HG03097 (cell line): ENCODE data around the gene HK2.

Source experiments
- ATAC-seq: cut with Tn5 transposase; IDR thresholded peaks from one replicate; pipeline ENCODE4 v1.9.1; 2021; ENCODE audit not compliant: unreplicated experiment, low FRiP score

HK2 gene

DNA sequence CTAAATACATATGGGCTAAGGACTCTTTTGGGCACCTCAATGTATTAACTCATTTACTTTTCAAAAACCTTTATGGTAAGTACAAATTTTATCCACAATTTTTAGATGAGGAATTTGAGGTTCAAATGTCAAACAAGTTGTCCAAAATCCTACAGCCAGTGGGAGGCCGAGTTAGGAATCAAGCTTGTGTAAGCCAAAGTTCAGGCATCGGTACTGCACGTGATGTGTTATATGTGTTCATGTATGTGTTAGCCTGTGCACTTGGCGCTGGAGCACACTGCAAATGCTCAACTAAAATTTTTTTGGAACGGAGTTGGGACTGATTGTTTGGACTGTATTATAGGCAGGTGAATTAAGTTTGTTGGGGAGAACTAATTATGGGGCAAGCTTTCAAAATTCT, 22.7 kb downstream of the HK2 start:
- no peak for ATAC-seq

DNA sequence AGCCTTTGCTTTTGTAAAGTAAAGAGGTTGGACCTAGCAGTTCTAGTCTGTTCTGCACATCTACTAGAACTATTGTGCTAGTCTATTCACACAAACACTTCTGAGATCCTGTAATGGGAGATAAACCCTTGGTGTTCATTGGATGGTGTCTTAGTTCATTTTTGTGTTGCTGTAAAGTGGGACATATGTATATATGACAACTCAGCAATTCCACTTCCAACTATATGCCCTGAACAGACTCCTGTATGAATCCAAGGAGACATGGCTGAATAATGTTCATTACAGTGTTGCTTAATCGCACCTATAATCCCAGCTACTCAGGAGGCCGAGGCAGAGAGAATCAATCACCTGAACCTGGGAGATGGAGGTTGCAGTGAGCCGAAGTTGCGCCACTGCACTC, 23.3 kb downstream of the HK2 start:
- ATAC-seq, result no peak

DNA sequence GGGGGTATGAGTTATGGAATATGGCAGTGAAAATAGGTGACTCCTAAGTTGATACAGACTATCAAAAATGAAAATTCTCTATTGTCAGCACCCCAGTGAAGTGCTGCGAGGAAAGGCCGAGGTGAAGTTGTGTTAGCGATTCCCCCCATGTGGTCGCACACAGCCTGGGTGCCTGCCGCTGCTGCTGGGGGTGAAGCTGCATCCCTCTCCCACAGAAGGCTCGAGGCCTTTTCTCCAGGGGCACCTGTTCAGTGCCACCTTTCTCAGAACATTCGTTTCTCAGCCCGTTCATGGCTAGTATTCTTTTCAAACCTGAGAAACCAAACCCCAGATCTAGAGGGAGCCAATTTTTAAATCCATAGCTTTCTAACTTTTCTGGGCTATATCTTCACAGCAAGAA, 23.8 kb downstream of the HK2 start:
- no peak for ATAC-seq

DNA sequence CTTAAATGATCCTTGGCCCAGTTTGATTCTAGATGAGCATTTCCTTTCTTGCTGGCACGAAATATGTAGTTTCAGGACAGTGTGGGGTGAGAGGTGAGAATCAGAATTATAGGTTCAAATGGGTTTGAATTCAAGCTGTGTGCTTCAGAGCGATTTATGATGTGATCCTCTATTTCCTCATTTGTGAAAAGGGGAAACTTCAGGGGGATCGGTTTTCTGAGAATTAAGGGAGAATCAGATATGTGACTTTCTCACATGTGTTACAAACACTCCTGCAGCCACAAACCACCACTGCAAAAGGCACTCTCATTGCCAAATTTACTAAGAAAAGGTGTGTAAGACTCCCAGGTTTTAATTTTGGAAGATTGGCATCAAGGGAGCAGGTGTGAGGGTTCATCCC, 24.4 kb downstream of the HK2 start:
- no peak for ATAC-seq

DNA sequence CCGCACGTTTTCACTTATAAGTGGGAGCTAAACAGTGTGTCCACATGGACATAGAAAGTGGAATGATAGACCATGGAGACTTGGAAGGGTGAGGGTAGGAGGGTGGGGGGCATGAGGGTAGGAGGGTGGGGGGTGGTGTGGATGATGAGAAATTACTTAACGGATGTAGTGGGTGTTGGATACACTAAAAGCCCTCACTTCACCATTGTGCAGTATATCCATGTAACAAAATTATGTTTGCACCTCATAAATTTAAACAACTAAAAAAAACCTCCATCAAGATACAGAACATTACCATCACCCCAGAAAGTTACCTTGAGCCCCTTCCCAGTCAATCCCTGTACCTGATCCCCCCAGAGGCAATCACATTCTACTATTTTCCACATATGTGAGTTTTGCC, 26.2 kb downstream of the HK2 start:
- no peak for ATAC-seq

DNA sequence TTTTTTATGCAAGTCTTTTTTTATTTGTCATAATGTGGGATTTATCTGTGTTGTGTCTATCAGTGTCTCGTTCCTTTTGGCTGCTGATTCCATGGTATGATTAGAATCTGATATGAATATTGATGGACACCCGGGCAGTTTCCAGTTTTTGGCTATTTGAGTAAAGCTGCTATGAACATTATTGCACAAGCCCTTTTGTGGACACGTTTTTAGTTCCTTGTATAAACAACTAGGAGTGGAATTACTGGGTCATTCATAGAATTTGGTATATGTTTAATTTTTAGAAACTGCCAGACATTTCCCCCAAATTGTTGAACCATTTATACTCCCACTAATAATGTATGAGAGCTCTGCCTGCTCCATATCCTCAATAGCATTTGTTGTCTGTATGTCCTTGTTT, 26.6 kb downstream of the HK2 start:
- ATAC-seq, result no peak

DNA sequence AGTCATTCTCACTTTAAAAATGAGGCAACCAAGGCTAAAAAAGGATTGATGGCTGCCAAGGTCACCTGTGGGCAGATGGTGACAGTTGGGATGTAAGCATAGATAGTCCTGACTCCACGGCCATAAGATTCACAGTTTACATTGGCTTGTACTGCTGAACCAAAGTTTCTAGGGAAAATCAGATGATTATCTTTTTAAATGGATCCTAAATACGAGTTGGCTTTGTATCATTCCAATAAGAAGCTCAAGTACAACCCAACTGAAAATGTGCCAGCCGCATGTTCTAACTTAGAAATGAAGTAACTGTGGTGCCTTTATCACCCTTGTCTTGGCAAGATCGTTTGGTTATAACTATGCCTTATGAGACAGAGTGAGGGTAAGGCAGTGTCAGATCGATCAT, 27.6 kb downstream of the HK2 start:
- ATAC-seq, result no peak

DNA sequence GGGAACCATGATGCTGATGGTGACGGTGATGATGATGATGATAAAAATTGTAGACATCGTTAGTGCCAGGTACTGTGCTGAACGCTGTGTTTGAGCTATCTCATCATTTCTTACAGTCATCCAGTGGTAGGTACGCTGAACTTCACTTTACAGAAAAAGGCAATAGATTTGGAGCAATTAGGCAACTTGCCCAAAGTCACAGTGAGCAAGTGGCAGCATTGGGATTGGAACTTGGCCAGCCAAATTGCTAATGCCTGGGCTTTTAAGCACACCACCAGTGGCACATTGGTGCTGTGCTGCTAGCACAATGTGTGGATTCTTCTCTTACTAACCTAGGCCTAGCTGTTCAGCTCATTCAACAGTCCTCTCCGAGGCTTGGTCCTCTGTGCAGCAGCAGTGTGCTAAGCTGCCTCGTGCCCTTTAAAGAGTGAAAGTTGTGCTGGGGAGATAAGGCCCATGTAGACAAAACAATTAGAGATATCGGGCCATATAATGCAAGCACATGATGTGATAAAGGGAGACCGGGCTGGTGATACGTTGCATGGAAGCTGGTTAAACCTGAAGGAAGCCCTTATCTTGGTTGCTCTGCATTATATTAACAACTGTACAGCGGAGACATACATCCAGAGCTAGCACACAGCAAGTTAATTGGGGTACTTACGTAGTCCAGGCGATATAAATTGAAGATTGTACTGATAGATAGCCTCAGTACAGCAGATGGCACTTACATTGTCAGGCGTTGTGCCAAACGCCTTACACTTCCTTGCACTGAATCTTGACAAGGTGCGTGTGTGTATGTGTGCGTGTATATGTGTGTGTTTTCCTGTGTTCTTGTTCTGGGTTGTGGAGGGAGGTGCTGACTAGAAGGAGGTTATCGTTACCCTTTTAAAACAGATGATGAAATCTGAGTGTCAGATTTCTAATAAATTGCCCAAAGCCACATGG, 28.4 kb downstream of the HK2 start:
- no peak for ATAC-seq

DNA sequence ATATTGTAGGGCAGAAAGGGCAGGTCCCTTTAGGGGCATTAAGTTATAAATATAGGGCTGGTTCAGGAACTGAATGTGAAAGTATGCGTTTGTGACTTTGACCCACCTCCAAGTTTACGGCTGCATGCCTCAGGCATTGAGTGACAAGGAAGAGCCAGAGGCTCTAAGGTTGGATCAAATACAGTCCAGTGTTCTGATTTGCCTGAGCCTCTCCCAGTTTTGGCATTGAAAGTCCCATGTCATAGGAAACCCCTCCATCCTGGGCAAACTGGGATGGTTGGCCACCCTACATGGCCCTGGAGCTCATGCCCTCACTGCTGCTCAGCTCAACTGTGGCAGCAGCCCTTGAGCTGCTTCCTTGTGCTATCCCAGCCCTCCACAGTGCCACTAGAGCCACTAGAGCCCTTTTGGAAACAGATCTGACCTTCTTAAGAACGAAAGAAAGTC, 29.9 kb downstream of the HK2 start:
- no peak for ATAC-seq

DNA sequence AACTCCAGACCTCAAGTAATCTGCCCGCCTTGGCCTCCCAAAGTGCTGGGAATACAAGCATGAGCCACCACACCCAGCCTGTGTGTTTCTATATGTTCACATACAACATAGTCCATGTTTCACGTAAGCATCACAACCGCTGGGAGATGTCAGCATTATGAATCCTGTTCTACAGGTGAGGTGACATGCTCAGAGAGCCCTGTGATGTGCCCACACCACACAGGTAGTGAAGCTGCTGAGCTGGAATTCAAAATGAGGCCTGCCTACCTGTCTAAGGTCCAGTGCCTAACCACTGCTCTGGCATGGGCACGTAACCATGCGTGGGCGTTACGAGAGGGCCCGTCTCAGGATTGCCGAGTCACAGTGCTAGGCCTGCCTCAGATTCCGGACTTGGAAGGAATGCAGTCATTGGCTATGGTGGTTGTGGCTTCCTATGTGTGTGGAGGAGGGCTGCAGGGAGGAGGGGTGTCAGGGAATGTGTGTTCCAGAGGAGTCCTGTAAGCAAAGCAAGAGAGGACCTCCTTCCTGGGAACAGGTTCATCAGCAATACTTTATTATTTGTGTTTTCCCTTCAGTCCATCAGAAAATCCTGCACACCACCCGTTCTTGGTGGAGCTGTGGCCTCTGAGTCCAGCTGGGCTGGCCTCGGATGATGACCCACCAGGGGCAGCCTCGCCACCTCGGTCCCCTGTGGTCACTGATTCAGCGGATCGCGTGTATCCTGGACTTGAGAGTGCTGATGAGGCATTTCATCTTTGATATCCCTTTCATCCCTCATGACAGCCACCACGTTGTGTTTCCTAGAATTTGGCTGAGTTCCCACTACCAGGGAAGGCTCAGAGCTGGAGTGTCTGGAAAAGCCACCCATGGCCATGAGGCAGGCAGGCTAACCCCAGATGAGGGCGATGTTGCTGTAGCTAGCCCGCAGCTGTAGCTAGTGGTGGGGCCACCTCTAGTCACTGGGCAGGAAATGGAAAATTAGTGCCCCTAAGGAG, 31.1 kb downstream of the HK2 start:
- no peak for ATAC-seq

DNA sequence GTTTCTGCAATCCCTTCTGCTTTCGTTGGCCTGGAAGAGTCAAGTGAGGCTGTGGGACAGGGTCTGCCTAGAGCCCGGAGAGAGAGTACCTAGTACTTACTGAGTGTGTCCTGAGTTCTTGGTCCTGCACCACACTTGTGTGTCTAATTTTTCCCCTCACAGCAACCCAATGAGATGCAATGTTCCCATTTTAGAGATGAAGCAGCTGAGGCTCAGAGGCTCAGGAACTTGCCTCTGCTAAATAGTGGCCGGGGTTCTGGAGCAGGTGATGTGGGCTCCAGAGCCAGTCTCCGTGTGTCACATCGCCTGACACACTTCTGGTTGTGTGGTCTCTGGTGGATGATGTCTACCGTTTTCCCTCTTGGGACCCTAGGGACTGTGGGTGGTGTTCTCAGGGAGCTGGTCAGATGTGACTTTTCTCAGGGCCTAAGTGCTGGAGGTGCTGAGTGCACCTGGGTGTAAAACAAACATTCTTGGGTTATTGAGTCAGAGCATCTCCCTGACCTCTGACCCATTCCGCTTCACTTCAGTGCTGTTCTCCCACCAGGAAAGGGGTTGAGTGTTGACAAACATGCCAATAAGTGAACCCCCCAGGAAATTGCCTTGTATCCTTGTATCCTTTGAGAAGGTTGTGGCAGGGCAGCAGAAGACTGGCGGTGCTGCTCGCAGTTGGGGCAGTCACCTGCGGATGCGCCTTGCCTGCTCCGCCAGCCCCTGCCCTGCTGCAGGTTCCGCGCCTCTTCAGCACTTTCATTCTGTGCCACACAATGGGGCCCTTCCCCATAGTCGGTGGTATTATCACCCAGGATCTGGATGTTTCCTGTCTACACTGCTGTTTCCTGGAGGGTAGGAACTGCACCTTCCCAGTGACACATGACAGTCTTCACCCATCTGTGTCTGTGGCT, 32.1 kb downstream of the HK2 start:
- no peak for ATAC-seq

DNA sequence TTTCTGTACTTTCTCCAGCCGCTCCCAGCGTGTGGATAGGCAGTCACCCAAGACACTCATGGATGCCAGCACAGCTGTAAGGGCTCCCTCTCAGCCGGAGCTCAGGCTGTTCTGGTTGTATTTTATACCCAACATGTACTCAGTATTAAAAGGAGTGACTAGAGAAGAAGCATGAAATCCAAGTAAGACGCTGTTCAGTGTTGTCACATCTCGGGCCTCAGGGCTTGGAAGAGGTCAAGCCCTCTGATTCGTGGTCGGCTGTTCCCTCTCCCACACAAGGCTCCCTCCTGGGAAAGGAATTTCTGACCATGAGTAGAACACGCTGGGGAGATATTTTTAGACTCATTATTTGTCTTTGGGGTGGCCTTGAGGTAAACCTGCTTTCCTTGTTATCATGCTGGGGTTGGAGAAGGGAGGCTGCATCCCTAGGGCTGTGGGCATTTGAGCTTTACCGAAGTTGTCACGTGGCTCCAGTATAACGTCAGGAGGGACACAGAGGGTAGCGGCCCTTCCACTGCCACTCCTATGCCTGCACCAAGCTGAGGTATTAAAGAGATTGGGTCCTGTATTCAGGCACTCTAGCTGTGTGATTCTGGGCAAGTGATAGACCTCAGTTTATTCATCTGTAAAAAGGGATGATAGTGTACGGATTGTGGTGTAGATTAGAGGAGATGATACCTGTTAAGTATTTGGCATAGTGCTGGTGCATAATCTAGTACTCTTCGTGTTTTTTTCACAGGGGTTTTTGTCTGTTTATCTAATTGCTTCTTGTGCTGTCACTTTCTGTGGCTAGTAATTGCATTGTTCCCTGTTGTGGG, 34.1 kb downstream of the HK2 start:
- ATAC-seq, result no peak

DNA sequence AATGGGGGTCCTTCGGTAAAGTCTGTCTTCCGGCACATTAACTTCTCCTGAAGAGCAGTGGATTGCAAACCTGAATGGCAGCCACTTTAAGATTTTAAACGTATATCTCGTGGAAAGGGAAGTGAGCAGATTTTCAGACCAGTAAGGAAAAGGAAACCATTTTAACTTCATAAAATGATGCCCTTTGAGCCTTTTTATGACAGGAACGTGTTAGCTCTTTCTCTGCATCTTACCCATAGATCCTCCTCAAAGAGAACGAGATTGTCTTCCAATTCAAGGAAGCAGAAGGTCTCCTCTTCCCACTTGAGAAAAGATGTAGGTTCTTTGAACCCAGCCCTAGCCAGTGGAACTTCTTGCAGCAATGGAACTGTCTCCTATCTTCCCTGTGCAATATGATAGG, 35.6 kb downstream of the HK2 start:
- ATAC-seq, result no peak

DNA sequence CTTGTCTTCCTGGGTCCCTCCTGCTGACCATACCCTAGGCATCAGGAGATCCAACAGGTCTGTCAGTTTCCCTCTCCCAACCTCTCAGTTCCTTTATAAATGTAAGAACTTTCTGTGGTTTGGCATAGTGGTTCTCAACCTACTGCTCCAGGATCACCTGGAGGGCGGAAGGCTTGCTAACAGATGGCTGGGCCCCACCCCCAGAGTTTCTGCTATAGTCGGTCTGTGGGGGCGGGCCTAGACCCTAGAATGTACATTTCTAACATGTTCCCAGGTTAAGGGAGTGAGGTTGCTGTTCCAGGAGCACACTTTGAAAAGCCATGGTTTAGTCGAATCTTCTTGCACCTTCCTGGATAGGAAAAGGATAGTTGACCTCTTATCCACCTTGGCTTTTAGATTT, 37.0 kb downstream of the HK2 start:
- no peak for ATAC-seq

DNA sequence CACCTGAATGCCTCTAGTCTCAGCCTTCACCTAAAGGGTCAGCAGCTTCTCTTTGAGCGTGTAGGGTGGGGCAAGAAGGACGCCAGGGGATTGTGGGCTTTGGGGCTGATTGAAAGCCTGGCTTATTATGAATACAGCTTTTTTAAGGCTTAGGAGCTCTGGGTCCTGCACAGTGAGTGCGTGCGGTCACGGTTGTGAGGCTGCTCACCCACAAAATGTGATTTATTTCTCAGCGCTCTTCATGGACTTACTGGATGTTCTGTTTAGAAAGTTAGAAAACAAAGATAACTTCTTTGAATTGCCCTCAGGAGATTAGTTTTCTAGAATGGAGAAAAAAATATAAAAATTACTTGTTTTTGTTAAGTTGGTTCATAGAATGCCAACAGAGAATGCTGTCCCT, 37.5 kb downstream of the HK2 start:
- no peak for ATAC-seq

DNA sequence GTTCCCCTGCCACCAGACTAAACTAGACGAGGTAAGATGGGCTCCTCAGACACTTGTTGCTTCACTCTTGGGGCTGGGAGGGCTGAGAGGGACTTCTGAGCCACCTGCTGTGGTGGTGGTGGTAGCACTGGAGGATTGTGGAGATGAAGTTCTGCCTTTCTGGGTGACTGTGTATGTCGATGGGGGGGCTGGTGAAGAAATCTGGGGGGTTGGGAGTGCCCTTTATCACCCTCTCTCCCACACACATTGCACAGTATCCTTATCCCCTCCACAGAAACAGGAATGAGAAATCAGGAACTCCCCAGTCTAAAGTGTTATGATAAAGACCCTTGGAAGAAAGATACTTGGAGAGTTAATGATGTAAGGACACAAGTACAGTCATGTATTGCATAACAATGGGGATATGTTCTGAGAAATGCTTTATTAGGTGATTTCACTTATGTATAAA, 38.5 kb downstream of the HK2 start:
- ATAC-seq, result no peak

DNA sequence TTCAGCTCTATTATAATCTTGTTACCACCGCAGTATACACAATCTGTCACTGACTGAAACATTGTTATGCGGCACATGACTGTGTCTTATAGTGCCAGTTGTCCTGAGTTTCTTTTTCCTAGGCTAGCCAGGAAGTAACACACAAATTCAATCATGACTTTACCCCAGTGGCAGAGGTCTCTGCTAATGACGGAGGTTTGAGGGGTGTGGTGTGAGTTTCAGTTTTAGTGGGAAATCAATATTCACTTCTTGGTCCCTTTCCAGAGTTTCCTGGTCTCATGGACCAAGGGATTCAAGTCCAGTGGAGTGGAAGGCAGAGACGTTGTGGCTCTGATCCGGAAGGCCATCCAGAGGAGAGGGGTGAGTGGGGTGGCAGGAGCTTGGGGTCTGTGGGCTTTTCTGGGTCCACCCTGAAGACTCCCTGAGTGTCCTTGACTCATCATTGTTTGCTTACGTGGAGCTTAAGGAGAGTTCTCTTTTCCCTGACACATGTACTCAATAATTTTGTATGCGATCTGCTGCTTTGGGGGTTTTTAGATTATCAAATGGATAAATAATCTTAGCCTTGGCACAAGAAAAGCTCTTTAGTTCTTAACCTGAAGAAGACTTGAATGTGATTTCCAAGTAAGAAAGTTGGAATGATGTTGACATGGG, 39.2 kb downstream of the HK2 start:
- ATAC-seq, result no peak

DNA sequence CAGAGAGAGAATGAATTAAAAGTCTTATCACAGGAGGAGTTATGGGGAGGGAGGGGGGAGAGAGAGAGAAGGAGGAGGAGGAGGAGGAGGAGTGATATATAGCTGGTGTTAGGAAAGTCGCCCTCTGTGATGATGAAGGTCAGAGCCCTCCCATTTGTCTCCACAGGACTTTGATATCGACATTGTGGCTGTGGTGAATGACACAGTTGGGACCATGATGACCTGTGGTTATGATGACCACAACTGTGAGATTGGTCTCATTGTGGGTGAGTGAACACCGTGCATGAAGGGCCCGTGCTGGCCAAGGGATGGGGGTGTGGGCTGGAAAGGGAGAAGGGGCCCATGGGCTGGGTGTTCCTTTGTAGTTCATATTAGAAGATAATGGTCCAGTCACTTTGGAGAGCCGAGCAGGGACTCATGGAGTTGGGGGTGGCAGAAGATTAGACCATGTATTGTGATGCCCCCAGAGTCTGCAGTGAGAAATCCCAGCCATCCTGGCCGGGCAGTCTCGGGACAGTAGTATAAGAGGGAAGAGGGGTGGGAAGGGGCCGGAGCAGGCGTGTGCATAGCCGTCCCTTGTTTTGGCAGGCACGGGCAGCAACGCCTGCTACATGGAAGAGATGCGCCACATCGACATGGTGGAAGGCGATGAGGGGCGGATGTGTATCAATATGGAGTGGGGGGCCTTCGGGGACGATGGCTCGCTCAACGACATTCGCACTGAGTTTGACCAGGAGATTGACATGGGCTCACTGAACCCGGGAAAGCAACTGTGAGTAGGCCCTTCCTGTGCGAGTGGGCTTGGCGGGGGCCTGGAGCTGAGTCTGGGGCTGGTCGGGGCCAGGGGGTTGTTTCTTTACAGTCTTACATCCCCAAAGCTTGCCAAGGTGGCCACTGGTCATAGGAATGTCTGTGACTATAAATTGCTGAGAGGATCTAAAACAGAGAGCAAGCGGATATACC, 40.0 kb downstream of the HK2 start:
- no peak for ATAC-seq
